GM23338 (cell line): ENCODE results near the gene SCNN1B. TPM values are rescaled to one million over a fixed set of nuclear protein-coding genes. Genes with fewer than 3 reads are reported as not detected.

Experiments used
- ATAC-seq: fragments of 200-7000 bp; cut with Tn5 transposase; 3 replicates; pipeline ENCODE4 v1.9.1; 2020
- DNase-seq: peaks from one replicate; pipeline ENCODE4 v3.0.0-alpha.2; 2015; ENCODE audit warnings: low spot score
- H2AFZ ChIP-seq: fragments of 200-600 bp; sonication (generic); 2 replicates; pipeline ENCODE4 v1.8.0; 2016; ENCODE audit warnings: antibody characterized with exemption, mild to moderate bottlenecking, moderate library complexity
- H3F3A ChIP-seq: fragments of 200-600 bp; sonication (generic); replicated peaks from 2 replicates; pipeline ENCODE4 v1.8.0; 2017; ENCODE audit warnings: antibody characterized with exemption, mixed run types, low read depth
- H3K27ac ChIP-seq: fragments of 200-600 bp; sonication (generic); 2 replicates; pipeline ENCODE4 v1.6.1; 2016; ENCODE audit warnings: low read depth
- H3K27me3 ChIP-seq: fragments of 200-600 bp; sonication (generic); 2 replicates; pipeline ENCODE4 v1.8.0; 2016; ENCODE audit warnings: mild to moderate bottlenecking, mixed run types, moderate library complexity; ENCODE audit not compliant: insufficient read depth
- H3K36me3 ChIP-seq: fragments of 200-600 bp; sonication (generic); 2 replicates; pipeline ENCODE4 v1.8.0; 2016; ENCODE audit warnings: mild to moderate bottlenecking; ENCODE audit not compliant: insufficient read depth
- H3K4me1 ChIP-seq: fragments of 200-600 bp; sonication (generic); 2 replicates; pipeline ENCODE4 v1.8.0; 2016; ENCODE audit warnings: mild to moderate bottlenecking, moderate library complexity; ENCODE audit not compliant: insufficient read depth
- H3K4me2 ChIP-seq: fragments of 200-600 bp; sonication (generic); 2 replicates; pipeline ENCODE4 v1.7.1; 2017; ENCODE audit warnings: mixed run types
- H3K4me3 ChIP-seq: fragments of 200-600 bp; sonication (generic); 2 replicates; pipeline ENCODE4 v1.6.1; 2016; ENCODE audit warnings: mixed run types
- H3K79me2 ChIP-seq: fragments of 200-600 bp; sonication (generic); replicated peaks from 2 replicates; pipeline ENCODE4 v1.8.0; 2017; ENCODE audit warnings: mild to moderate bottlenecking; ENCODE audit not compliant: insufficient read depth
- H3K9me2 ChIP-seq: fragments of 200-600 bp; sonication (generic); 2 replicates; pipeline ENCODE4 v1.8.0; 2017; ENCODE audit not compliant: insufficient read depth
- H4K20me1 ChIP-seq: fragments of 200-600 bp; sonication (generic); replicated peaks from 2 replicates; pipeline ENCODE4 v1.8.0; 2017; ENCODE audit warnings: mild to moderate bottlenecking; ENCODE audit not compliant: insufficient read depth
- H3K27ac Mint-ChIP-seq: 2 replicates; pipeline ENCODE4 v1.8.0; 2020; ENCODE audit warnings: inconsistent platforms, mild to moderate bottlenecking, moderate library complexity, mixed read lengths
- H3K27me3 Mint-ChIP-seq: 3 replicates; pipeline ENCODE4 v1.8.0; 2022; ENCODE audit warnings: low read depth, mild to moderate bottlenecking, moderate library complexity, mixed read lengths, inconsistent platforms; ENCODE audit not compliant: insufficient read depth, poor library complexity
- H3K36me3 Mint-ChIP-seq: 3 replicates; pipeline ENCODE4 v1.8.0; 2021; ENCODE audit warnings: low read depth, mild to moderate bottlenecking, inconsistent platforms, moderate library complexity, mixed read lengths
- H3K4me1 Mint-ChIP-seq: 3 replicates; pipeline ENCODE4 v1.8.0; 2020; ENCODE audit warnings: mild to moderate bottlenecking, inconsistent platforms, mixed read lengths
- H3K4me3 Mint-ChIP-seq: 3 replicates; pipeline ENCODE4 v1.8.0; 2021; ENCODE audit warnings: moderate library complexity, mild to moderate bottlenecking, inconsistent platforms, mixed read lengths
- H3K9me3 Mint-ChIP-seq: 3 replicates; pipeline ENCODE4 v1.8.0; 2020; ENCODE audit warnings: moderate library complexity, mild to moderate bottlenecking, inconsistent platforms, mixed read lengths
- CREB1 ChIP-seq: fragments of 250-450 bp; sonication (Bioruptor Pico); IDR thresholded peaks from 2 replicates; pipeline ENCODE4 v1.5.0; 2020; ENCODE audit warnings: low read depth, mild to moderate bottlenecking, moderate library complexity
- EZH2 ChIP-seq: fragments of 200-600 bp; sonication (generic); IDR thresholded peaks from one replicate; pipeline ENCODE4 v1.8.0; 2017; ENCODE audit warnings: antibody characterized with exemption, mild to moderate bottlenecking, low read depth; ENCODE audit not compliant: unreplicated experiment
- EZH2phosphoT487 ChIP-seq: fragments of 200-600 bp; sonication (generic); IDR thresholded peaks from one replicate; pipeline ENCODE4 v1.8.1; 2018; ENCODE audit warnings: antibody characterized with exemption; ENCODE audit not compliant: unreplicated experiment
- NANOG ChIP-seq: IDR thresholded peaks from 2 replicates; pipeline ENCODE4 v1.6.1; 2016; ENCODE audit warnings: antibody characterized with exemption, borderline replicate concordance
- STAT1 ChIP-seq: IDR thresholded peaks from one replicate; pipeline ENCODE4 v1.6.1; 2016; ENCODE audit warnings: antibody characterized with exemption; ENCODE audit not compliant: unreplicated experiment
- ZNF462 ChIP-seq: fragments of 250-450 bp; sonication (Bioruptor Pico); IDR thresholded peaks from 2 replicates; pipeline ENCODE4 v1.5.0; 2020; ENCODE audit warnings: mild to moderate bottlenecking, moderate library complexity
- polyA plus RNA-seq: library from polyadenylated mRNA; unstranded; fragments of >200 nt; fragmentation: Nextera tagmentation; extraction: Ambion mirVana; gene quantifications from 2 replicates; pipeline ENCODE4 v1.2.1, GENCODE V29; 2016
- total RNA-seq: library from RNA; depleted of rRNA; stranded (reverse); fragments of >200 nt; shearing (Covaris generic); gene quantifications from 2 replicates; pipeline ENCODE4 v1.2.3, GENCODE V29; 2014
- TF ChIP-seq, protein P1 (sequence below): IDR thresholded peaks from one replicate; pipeline ENCODE4 v1.6.1; 2018; ENCODE audit warnings: antibody characterized with exemption; ENCODE audit not compliant: unreplicated experiment

Gene SCNN1B
- total and polyA plus RNA-seq, 2 experiments from 2014 or later: 0.78 to 1.1 TPM

DNA sequence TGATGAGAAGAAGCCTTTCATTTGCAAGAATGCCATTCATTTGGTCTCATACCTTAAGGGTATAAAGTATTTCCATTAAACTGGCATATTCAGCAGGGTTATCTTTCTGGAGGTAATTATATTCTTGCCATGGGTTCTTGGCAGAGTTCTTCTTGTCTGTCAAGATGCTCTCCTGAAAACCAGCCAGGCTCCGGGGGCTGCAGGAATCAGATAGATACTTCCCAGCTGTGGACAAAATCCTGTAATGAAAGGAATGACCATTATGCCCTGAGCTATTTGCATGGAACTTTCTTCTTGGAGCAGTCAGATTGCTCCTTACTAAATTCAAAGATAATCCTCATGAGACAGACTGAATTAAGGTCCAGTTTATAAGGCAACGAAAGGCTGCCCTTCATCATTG is 103.9 kb downstream of the SCNN1B start:
- Mint-ChIP-seq H3K4me3 (no peak overlapping the region), H3K27me3 (peaks cover 3% of the 10 kb centered on the region), H3K4me1 (peaks cover 26% of the 10 kb centered on the region), H3K9me3 (no peaks in the 10 kb centered on the region), H3K27ac (no peak overlapping the region), H3K36me3 (peaks cover 30% of the 10 kb centered on the region)
- H3K4me1 ChIP-seq: peaks cover 23% of the 10 kb centered on the region
- H4K20me1 ChIP-seq: no peaks in the 10 kb centered on the region
- no peak for DNase-seq
- ATAC-seq: no peak
- H3K27ac ChIP-seq: no peak overlapping the region
- no peaks in the 10 kb centered on the region for H3F3A ChIP-seq
- H2AFZ ChIP-seq: no peak overlapping the region
- no peaks in the 10 kb centered on the region for H3K9me2 ChIP-seq
- TF ChIP-seq EZH2: no peak
- TF ChIP-seq EZH2phosphoT487: no peak
- no peak for TF ChIP-seq NANOG
- no peak for TF ChIP-seq CREB1 (CRISPR knock-in tag)
- TF ChIP-seq, protein P1, sequence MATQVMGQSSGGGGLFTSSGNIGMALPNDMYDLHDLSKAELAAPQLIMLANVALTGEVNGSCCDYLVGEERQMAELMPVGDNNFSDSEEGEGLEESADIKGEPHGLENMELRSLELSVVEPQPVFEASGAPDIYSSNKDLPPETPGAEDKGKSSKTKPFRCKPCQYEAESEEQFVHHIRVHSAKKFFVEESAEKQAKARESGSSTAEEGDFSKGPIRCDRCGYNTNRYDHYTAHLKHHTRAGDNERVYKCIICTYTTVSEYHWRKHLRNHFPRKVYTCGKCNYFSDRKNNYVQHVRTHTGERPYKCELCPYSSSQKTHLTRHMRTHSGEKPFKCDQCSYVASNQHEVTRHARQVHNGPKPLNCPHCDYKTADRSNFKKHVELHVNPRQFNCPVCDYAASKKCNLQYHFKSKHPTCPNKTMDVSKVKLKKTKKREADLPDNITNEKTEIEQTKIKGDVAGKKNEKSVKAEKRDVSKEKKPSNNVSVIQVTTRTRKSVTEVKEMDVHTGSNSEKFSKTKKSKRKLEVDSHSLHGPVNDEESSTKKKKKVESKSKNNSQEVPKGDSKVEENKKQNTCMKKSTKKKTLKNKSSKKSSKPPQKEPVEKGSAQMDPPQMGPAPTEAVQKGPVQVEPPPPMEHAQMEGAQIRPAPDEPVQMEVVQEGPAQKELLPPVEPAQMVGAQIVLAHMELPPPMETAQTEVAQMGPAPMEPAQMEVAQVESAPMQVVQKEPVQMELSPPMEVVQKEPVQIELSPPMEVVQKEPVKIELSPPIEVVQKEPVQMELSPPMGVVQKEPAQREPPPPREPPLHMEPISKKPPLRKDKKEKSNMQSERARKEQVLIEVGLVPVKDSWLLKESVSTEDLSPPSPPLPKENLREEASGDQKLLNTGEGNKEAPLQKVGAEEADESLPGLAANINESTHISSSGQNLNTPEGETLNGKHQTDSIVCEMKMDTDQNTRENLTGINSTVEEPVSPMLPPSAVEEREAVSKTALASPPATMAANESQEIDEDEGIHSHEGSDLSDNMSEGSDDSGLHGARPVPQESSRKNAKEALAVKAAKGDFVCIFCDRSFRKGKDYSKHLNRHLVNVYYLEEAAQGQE: no peak
- TF ChIP-seq STAT1: no peak
- no peak for TF ChIP-seq ZNF462 (CRISPR knock-in tag)
- H3K79me2 ChIP-seq: no peaks in the 10 kb centered on the region
- H3K4me3 ChIP-seq: no peak overlapping the region
- peaks cover 12% of the 10 kb centered on the region for H3K36me3 ChIP-seq
- no peaks in the 10 kb centered on the region for H3K27me3 ChIP-seq
- H3K4me2 ChIP-seq: no peak overlapping the region
